GM12875 (cell line): ENCODE results near the gene KCNS1.
A peak's percentile ranks its signal among the peaks of the same experiment; 100 is the strongest.

ENCODE experiments used
- H3K4me3 ChIP-seq: one replicate; pipeline ENCODE4 v1.5.1; 2011; ENCODE audit warnings: low read depth, low read length, control low read depth
- CTCF ChIP-seq: IDR thresholded peaks from 2 replicates; pipeline ENCODE4 v1.5.1; 2011; ENCODE audit warnings: low read depth, mild to moderate bottlenecking, control low read depth, inconsistent platforms, low read length, moderate library complexity, borderline replicate concordance; ENCODE audit not compliant: insufficient read depth

Gene KCNS1

DNA sequence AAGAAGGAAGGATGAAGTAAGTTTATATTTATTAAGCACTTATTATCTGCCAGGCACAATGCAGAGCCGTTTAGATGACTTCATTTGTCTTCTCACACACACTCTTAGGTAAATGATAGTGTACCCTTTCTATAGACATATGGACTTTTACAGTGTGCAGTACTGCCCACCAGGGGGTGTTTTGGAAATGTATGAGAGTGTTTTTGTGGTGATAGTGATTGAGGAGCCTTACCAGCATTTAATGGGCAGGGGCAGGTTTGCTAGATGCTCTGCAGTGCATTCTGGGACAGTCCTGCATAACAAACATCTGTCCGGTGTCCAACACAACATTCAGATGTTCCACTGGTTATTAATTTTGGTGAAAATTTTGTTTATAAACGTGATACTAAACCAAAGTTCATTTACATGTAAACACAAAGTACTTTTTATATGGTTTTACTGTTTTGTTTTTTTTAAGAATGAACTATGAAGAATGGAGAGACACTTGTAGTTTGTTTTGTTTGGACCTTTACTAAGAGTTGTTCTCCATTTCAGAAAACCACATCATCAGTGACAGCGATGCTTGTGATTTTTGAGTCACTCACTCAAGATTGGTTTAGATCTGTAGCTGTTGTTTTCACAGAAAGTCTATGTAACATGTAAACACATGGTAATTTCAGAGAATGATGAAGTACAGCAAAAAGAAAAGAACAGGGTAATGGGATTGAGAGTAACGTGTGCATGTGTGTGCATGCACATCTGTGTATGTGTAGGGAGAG lies 19.9 kb downstream of the KCNS1 start:
- peak; percentile 27; the same call in 1 of the 2 replicates for TF ChIP-seq CTCF

DNA sequence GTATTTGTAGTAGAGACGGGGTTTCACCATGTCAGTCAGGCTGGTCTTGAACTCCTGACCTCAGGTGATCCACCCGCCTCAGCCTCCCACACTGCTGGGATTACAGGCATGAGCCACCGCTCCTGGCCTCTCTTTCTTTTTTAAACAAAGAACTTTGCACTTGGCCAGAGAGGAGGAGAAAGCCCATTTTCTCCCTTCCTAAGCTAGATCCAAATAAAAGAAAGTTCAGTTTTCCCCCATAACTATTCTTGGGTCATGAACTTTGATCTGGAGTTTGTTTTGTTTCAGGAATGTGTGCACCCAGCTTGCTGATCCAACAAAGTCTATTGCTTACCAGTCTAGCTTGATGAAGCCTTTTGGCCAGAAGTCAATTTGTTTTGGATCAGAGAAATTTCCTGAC lies 23.4 kb downstream of the KCNS1 start:
- no peak for TF ChIP-seq CTCF
- H3K4me3 ChIP-seq = no peak overlapping the region

More for the DNA sequence above, 19.9 kb downstream of the KCNS1 start:
- H3K4me3 ChIP-seq = no peak overlapping the region

- H3K4me3 ChIP-seq = no peak overlapping the region
- no peak for TF ChIP-seq CTCF
These were observed 27.7 kb downstream of the KCNS1 start for GRCh38 chr20:45073221-45073620.

- no peak for TF ChIP-seq CTCF
- no peak overlapping the region for H3K4me3 ChIP-seq
These were observed 28.9 kb downstream of the KCNS1 start for GRCh38 chr20:45072066-45072465.

GRCh38 chr20:45070932-45071632 lies 29.8 kb downstream of the KCNS1 start:
- TF ChIP-seq CTCF = no peak
- no peak overlapping the region for H3K4me3 ChIP-seq

GRCh38 chr20:45069261-45069660 lies 31.7 kb downstream of the KCNS1 start:
- H3K4me3 ChIP-seq = no peak overlapping the region
- no peak for TF ChIP-seq CTCF

DNA sequence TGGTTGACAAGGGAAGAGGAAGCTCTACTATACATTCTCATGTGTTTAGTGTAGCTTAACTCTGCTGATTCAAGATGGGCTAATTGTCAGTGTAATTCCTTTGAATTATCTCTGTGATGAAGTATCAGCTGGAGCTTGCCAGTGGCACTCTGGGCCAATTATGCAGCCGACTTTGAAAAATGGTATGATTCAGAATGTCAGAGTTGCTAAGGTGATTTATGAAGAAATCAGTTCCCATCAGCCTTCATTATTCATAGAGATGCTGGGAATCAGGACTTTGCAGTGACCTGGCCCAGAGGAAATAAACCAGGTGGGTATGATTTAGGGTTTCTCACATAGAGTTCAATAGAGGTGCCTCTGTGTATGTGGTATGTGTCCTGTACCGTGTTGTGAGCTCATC lies 33.4 kb downstream of the KCNS1 start:
- no peak for TF ChIP-seq CTCF
- H3K4me3 ChIP-seq = no peak overlapping the region
